GM18499 (cell line): Measurements from ENCODE around the gene EHMT2.
"Not testable (repeated sequence)": the region's sequence is repeated elsewhere in the genome, so short reads cannot be mapped to it uniquely, and the experiment has no call there.

ENCODE experiments used
- ATAC-seq: cut with Tn5 transposase; IDR thresholded peaks from one replicate; pipeline ENCODE4 v1.9.1; 2021; ENCODE audit warnings: moderate number of reproducible peaks; ENCODE audit not compliant: insufficient read depth, unreplicated experiment

EHMT2 gene

DNA sequence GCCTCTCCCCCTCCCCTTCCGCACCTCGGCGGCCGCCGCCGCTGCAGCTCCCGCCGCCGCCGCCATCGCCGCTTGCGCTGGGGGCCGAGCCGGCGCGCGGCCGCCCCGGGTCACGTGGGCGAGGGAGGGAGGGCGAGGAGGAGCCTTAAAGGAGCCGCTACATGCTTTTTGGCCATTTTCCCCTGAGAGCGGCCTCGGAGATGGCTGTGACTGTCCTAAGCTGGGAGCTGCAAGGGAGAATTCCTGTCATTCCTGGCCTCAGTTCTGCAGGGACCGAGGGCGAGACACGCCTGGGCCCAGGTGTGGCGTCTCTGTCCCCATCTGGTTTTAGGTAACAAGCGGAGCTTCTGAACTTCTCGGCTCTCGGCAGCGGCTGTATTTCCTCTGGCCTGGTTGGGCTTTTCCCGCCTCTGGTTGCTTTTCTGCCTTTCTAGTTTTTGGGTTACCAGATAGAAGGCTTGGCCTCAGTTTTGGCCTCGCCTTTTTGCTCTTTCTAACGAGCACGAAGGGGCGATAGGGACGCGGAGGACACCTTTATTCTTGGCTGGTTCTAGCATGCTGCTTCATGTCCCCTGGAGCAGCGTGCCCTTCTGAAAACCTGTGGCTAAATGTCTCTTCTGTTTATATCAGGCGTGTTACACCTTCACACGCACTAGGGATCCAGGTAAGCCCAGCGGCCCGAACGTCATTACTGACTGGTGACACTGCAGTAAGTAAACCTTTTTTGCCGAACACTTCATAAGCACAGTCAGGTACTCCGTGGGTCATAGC, at the start of gene EHMT2:
TSS of gene EHMT2 (minus strand) at position 87 of the 771 bp plus-strand sequence. CDS start at position 66, 21 bp downstream.
- ATAC-seq, result peak; percentile 39

GRCh38 chr6:31947070-31947675, 49.7 kb upstream of the EHMT2 start:
- ATAC-seq, result no peak

- ATAC-seq, result no peak
These were observed 48.9 kb upstream of the EHMT2 start for GRCh38 chr6:31946370-31946885.

DNA sequence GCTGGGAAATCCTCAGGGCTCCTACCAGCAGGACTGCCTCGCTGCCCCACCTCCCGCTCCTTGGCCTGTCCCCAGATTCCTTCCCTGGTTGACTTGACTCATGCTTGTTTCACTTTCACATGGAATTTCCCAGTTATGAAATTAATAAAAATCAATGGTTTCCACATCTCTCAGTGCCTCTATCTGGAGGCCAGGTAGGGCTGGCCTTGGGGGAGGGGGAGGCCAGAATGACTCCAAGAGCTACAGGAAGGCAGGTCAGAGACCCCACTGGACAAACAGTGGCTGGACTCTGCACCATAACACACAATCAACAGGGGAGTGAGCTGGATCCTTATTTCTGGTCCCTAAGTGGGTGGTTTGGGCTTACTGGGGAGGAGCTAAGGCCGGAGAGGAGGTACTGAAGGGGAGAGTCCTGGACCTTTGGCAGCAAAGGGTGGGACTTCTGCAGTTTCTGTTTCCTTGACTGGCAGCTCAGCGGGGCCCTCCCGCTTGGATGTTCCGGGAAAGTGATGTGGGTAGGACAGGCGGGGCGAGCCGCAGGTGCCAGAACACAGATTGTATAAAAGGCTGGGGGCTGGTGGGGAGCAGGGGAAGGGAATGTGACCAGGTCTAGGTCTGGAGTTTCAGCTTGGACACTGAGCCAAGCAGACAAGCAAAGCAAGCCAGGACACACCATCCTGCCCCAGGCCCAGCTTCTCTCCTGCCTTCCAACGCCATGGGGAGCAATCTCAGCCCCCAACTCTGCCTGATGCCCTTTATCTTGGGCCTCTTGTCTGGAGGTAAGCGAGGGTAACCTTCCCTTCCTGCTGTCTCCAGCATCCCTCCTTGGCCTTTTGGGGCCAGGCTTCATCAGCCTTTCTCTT, 48.2 kb upstream of the EHMT2 start, which contains the start of gene CFB:
TSS of gene CFB (plus strand) at position 589 of the 863 bp plus-strand sequence. CDS start at position 716, 127 bp downstream.
- no peak for ATAC-seq

DNA sequence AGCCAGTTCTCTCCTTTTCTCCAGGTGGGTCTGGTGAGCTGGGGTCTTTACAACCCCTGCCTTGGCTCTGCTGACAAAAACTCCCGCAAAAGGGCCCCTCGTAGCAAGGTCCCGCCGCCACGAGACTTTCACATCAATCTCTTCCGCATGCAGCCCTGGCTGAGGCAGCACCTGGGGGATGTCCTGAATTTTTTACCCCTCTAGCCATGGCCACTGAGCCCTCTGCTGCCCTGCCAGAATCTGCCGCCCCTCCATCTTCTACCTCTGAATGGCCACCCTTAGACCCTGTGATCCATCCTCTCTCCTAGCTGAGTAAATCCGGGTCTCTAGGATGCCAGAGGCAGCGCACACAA, 47.6 kb upstream of the EHMT2 start:
- ATAC-seq, result no peak

DNA sequence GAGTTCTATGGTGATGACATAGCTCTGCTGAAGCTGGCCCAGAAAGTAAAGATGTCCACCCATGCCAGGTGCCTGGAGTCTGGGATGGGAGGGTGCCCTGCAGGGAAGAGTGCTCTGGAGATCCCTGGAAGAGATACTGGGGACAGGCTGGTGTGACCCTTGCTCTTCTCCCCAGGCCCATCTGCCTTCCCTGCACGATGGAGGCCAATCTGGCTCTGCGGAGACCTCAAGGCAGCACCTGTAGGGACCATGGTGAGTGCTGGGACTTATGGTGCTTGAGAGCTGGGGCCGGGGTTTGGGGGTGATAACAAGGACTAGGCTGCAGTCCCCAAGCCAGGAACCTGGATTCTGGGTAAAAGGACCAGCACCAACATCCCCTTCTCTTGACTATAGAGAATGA, 46.2 kb upstream of the EHMT2 start:
- ATAC-seq, result no peak

DNA sequence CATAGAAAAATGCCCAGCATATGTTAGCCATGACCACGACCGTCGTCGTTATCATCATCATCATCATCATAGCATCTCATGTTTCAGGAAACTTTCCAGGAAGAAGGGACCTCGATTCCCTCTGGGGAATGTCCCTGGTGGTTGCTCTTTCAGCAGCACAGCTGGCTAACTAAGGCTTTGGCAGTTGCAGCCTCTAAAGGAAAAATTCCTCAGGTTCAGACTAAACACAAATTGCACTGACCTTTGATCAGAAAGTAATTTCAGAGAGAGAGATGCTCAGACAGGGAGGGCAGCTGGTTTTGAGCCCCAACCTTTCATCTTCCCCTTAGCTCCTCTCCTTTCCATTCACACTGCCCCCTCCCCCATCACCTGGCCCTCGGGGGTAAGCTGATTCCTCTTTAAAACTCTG, 42.8 kb upstream of the EHMT2 start:
- no peak for ATAC-seq

GRCh38 chr6:31935823-31936222, 38.3 kb upstream of the EHMT2 start:
- no peak for ATAC-seq

DNA sequence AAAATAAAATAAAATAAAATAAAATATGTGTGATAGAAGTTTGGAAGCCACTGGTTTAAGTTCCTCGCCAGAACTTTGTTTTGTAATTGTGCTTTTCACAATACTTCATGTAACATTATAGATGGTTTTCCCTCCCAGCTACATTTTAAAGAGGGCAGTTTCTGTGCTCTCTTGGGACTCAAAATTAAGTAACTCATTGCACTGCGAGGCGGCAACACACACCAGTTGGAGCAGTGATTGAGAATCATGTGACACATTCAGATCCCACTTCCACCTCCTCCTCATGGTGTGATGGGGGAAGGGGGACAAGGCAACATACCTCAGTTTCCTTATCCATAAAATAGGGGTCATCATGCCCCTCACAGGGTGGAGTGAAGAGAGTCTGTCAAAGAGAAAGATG, 37.5 kb upstream of the EHMT2 start:
- ATAC-seq, result no peak

- ATAC-seq, result no peak
These were observed 36.0 kb upstream of the EHMT2 start for GRCh38 chr6:31933537-31933936.

GRCh38 chr6:31932137-31932536, 34.6 kb upstream of the EHMT2 start:
- not testable (repeated sequence) for ATAC-seq

DNA sequence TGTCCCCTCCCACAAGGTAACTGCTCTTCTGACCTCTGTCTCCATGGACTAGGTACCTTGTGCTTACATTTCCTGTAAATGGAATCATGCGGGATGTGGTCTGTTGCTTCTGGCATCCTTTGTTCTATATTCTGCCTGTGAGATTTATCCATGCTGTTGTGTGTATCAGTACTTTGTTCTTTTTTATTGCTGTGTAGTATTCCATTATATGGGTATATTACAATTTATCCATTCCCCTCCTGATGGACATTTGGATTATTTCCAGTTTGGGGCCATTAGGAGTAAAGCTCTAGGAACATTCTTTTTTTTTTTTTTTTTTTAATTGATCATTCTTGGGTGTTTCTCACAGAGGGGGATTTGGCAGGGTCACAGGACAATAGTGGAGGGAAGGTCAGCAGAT, 33.5 kb upstream of the EHMT2 start:
- ATAC-seq, result no peak

- no peak for ATAC-seq
These were observed 31.1 kb upstream of the EHMT2 start for GRCh38 chr6:31928672-31928939.

- no peak for ATAC-seq
These were observed 30.6 kb upstream of the EHMT2 start for GRCh38 chr6:31927863-31928671.

DNA sequence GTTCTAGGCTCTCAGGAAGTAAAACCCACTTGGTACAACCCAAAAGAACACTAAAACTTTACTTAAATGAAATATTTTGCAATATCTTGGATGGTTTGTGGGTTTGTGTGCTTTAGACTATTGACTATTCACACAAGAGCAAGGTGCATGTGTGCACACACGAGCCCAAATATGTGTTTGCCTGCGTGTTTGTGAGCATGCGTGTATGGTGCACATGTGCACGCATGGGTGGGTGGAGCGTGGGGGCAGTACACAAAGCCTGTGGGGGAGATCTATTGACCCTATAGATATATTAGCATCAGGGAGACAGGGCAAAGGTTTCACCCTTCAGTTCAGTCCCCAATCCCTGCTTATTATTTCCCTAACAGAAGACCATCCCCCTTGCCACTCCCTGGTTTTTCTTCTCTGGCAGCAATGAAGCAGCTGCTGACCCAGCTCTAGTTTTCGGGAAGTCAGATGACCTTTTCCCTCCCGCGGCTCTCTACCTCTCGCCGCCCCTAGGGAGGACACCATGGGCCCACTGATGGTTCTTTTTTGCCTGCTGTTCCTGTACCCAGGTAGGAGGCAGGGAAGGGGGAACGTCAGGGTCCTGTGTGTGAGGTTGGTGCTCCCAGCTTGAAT, 29.9 kb upstream of the EHMT2 start, which contains the start of gene C2:
TSS of gene C2 (plus strand) at position 476 of the 621 bp plus-strand sequence. CDS start at position 512, 36 bp downstream.
- no peak for ATAC-seq

GRCh38 chr6:31922942-31923341, 25.4 kb upstream of the EHMT2 start:
- ATAC-seq, result no peak

DNA sequence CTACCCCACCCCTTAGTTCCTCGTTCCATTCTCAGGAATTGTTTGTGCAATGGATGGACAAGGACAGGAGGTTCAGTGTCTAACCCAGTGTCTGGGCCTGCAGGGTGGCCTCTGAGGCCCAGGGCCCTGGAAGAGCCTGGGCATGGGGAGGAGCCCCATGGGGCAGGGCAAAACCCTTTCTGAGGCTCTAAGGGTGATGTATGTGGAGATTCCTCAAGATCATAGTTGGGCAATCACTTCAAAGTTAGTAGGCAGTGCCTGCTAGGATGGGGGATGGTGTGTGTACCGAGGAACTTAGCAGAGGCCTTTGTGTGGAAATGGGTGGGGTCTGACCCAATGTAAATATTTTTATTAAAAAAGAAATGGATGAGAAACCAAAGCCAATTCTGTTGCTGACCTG, 23.3 kb upstream of the EHMT2 start:
- ATAC-seq, result no peak

GRCh38 chr6:31919624-31920303, 22.3 kb upstream of the EHMT2 start:
- no peak for ATAC-seq

DNA sequence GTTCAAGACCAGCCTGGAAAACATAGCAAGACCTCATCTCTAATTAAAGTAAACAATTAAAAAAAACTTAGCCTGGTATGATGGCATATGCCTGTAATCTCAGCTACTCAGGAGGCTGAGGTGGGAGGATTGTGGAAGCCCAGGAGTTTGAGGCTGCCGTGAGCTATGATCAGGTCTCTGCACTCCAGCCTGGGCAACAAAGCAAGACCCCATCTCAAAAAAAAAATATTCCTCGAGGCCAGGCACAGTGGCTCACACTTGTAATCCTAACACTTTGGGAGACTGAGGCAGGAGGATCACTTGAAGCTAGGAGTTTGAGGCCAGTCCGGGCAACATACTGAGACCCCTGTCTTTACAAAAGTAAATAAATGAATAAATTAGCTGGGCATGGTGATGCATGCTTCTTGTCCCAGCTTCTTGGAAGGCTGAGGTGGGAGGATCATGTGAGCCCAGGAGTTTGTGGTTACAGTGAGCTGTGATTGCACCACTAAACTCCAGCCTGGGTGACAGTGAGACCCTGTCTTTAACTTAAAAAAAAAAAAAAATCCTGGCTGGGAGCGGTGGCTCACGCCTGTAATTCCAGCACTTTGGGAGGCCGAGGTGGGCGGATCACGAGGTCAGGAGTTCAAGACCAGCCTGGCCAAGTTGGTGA, 20.7 kb upstream of the EHMT2 start:
- ATAC-seq, result no peak
